ENCODE data around the gene AURKAIP1. TPM values are rescaled to one million over a fixed set of nuclear protein-coding genes. Genes with fewer than 3 reads are reported as not detected.
A peak's percentile ranks its signal among the peaks of the same experiment; 100 is the strongest.

Gene AURKAIP1
- total and polyA plus RNA-seq, 9 of the 15 experiments (the other 6 are each of a cell fraction or from before 2014, with no cell fraction given) = 7.8 to 478 (median 92.0) TPM

DNA sequence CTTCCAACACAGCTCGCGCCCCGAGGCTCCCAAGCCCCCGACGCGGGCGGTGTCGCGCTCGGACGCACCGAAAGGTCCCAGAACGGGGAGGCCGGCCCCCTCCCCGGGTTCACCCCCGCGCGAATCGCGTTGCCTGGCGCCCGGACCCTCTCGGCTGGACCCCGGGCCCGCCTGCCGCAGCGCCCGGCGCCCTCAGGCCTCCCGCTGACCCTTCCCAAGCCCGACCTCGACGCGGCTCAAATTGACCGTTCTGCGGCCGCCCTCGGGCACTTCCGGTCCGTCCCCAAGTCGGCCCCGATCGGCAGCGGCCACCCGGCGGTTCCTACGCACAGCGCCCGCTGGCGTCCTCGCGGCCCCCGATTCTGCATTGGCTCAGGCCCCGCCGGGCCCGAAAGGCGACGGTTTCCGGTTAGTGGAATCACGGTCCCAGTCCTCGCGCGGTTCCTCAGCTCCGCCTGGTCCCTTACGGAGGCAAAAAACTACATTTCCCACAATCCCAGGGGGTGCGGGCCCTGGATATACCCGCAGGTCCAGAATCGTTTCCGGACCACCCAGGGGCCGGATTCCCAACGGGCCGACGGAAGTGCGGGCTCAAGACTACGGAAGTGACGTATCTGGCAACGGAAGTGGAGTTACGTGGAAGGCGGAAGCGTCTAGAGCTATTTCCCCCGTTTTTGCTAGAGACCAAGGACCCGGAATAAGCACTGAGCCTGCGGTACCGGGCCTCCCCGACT is at the start of gene AURKAIP1 (continued):
- TF ChIP-seq, protein P1, sequence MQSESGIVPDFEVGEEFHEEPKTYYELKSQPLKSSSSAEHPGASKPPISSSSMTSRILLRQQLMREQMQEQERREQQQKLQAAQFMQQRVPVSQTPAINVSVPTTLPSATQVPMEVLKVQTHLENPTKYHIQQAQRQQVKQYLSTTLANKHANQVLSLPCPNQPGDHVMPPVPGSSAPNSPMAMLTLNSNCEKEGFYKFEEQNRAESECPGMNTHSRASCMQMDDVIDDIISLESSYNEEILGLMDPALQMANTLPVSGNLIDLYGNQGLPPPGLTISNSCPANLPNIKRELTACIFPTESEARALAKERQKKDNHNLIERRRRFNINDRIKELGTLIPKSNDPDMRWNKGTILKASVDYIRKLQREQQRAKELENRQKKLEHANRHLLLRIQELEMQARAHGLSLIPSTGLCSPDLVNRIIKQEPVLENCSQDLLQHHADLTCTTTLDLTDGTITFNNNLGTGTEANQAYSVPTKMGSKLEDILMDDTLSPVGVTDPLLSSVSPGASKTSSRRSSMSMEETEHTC (IDR thresholded peaks at IDR 0.05) = no peak; the same call in 1 of the 2 replicates
- peak; percentile 99 for TF ChIP-seq CXXC5 (CRISPR knock-in tag; IDR thresholded peaks at IDR 0.05)
- TF ChIP-seq, protein P2, sequence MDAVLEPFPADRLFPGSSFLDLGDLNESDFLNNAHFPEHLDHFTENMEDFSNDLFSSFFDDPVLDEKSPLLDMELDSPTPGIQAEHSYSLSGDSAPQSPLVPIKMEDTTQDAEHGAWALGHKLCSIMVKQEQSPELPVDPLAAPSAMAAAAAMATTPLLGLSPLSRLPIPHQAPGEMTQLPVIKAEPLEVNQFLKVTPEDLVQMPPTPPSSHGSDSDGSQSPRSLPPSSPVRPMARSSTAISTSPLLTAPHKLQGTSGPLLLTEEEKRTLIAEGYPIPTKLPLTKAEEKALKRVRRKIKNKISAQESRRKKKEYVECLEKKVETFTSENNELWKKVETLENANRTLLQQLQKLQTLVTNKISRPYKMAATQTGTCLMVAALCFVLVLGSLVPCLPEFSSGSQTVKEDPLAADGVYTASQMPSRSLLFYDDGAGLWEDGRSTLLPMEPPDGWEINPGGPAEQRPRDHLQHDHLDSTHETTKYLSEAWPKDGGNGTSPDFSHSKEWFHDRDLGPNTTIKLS (IDR thresholded peaks at IDR 0.05; ENCODE audit: borderline replicate concordance, low read depth) = peak; percentile 99
- TF ChIP-seq POLR2A (conservative IDR thresholded peaks at IDR 0.05) = peak; percentile 93
- TF ChIP-seq HNRNPUL1 (IDR thresholded peaks at IDR 0.05; ENCODE audit: low read length) = no peak
- peak; percentile 86 for TF ChIP-seq L3MBTL2 (IDR thresholded peaks at IDR 0.05)
- TF ChIP-seq DEAF1 (CRISPR knock-in tag; IDR thresholded peaks at IDR 0.05) = no peak
- TF ChIP-seq CHD1 (IDR thresholded peaks at IDR 0.05; ENCODE audit: low read length) = peak; percentile 84
- no peak for TF ChIP-seq TSC22D4 (tag; IDR thresholded peaks at IDR 0.05)
- no peak for TF ChIP-seq ZNF253 (CRISPR knock-in tag; conservative IDR thresholded peaks at IDR 0.05)
- TF ChIP-seq ZNF239 (CRISPR knock-in tag; IDR thresholded peaks at IDR 0.05) = peak; percentile 75
- TF ChIP-seq SRSF1 (IDR thresholded peaks at IDR 0.05; ENCODE audit: low read depth, low read length) = no peak
- TF ChIP-seq MCM5 (IDR thresholded peaks at IDR 0.05; ENCODE audit: low read depth) = no peak
- TF ChIP-seq ZNF444 (CRISPR knock-in tag; IDR thresholded peaks at IDR 0.05) = no peak
- TF ChIP-seq, protein P3, sequence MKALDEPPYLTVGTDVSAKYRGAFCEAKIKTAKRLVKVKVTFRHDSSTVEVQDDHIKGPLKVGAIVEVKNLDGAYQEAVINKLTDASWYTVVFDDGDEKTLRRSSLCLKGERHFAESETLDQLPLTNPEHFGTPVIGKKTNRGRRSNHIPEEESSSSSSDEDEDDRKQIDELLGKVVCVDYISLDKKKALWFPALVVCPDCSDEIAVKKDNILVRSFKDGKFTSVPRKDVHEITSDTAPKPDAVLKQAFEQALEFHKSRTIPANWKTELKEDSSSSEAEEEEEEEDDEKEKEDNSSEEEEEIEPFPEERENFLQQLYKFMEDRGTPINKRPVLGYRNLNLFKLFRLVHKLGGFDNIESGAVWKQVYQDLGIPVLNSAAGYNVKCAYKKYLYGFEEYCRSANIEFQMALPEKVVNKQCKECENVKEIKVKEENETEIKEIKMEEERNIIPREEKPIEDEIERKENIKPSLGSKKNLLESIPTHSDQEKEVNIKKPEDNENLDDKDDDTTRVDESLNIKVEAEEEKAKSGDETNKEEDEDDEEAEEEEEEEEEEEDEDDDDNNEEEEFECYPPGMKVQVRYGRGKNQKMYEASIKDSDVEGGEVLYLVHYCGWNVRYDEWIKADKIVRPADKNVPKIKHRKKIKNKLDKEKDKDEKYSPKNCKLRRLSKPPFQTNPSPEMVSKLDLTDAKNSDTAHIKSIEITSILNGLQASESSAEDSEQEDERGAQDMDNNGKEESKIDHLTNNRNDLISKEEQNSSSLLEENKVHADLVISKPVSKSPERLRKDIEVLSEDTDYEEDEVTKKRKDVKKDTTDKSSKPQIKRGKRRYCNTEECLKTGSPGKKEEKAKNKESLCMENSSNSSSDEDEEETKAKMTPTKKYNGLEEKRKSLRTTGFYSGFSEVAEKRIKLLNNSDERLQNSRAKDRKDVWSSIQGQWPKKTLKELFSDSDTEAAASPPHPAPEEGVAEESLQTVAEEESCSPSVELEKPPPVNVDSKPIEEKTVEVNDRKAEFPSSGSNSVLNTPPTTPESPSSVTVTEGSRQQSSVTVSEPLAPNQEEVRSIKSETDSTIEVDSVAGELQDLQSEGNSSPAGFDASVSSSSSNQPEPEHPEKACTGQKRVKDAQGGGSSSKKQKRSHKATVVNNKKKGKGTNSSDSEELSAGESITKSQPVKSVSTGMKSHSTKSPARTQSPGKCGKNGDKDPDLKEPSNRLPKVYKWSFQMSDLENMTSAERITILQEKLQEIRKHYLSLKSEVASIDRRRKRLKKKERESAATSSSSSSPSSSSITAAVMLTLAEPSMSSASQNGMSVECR (CRISPR knock-in tag; IDR thresholded peaks at IDR 0.05) = peak; percentile 94
- peak; percentile 48; the same call in 1 of the 2 replicates for TF ChIP-seq POLR2AphosphoS2 (IDR thresholded peaks at IDR 0.05; ENCODE audit: low read length)
- TF ChIP-seq ZNF696 (CRISPR knock-in tag; conservative IDR thresholded peaks at IDR 0.05) = no peak
- no peak for TF ChIP-seq HDGF (IDR thresholded peaks at IDR 0.05)
- TF ChIP-seq LEF1 (IDR thresholded peaks at IDR 0.05) = peak; percentile 23; the same call in 1 of the 2 replicates
- no peak for TF ChIP-seq EZH2 (IDR thresholded peaks at IDR 0.05; ENCODE audit: borderline replicate concordance, low read depth, low read length)
- no peak for TF ChIP-seq SAFB2 (IDR thresholded peaks at IDR 0.05; ENCODE audit: borderline replicate concordance, low read depth, low read length, severe bottlenecking)

All from K562 (cell line).